NOMO-1 treated with DMSO at 0.1 percent for 48 hours (cell line): ENCODE results near the gene CALB2.
"Not testable (repeated sequence)": the region's sequence is repeated elsewhere in the genome, so short reads cannot be mapped to it uniquely, and the experiment has no call there.

ENCODE experiments used
- DNase-seq: peaks from one replicate; lab custom pipeline; 2025; ENCODE audit not compliant: unreplicated experiment; lab: John Stamatoyannopoulos, UW

Gene CALB2

DNA sequence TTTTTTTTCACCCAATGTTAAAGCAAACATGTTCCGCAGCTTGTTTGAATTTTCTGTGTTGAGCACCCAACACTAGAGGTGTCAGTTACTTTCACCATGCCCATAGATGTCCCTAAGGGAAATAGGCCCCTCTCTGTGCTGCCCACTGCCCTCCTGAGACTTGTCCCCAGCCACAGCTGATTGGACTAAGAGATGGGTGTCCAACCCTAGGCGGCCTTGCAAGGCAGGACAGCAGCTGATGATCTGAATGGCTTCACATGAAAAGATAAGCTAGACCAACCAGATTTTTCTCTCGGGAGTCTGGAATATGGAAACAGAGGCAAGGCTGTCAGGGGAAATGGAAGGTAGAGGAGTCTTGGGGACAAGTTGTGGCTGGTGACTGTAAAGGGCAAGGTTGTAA, 6.1 kb upstream of the CALB2 start:
- DNase-seq = no peak

DNA sequence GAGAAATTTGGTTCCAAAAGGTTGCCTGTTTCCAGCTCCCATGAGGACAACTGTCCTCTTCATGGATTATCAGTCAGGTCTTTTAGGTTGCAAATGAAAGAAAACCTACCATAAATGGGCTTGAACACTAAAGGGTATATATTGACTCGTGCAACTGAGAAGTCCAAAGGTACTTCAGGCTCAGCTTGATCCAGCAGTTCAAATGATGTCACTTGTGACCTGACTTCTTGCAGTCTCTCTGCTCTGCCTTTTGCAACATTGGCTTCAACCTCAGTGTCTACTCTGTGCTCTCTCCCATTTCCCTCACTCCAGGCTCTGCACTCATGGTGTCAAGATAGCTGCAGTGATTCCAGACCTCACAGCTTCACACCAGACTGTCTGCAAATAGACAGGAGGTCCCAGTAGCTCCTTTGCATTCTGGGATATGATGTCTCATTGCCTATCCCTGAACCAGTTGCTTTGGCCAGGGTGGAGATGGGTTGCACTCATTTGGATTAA, 5.5 kb upstream of the CALB2 start:
- no peak for DNase-seq

DNA sequence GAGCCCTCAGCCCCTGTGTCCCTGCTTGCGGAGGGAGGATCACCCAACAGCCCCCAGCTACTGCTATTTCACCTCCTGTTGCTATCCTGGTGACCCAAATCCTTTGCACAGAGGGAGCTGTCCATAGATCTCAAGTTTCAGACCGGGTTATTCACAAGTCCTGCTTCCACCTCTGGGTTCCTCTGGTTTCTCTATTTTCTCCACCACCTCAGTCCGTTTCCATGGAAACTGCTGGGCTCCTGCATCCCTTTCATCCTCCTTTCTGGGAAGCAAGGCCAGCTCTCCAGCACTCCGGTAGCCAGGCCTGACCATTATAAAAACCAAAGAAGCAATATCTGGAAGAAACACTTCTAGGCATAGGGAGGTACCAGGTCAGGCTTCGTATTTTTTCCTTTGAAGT, 4.8 kb upstream of the CALB2 start:
- DNase-seq = no peak

DNA sequence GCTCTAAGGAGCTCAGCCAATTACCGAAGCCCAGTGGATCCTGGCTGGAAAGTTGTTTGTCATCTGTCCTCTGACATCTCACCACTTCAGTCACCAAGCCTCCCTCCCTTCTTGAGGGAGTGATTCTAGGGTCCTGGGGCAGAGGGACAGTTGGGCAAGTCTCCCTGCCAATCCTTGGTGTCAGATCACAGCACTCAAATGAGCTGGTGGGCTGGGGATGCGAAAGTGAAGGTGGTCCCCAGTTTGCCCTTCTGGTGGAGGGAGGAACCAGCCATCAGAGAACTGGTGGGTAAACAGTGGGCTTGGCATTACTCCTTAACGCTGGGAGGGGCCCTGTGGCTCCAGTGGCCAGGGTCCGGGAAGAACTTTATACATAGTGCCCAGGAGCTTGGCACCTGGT, 4.4 kb upstream of the CALB2 start:
- no peak for DNase-seq

DNA sequence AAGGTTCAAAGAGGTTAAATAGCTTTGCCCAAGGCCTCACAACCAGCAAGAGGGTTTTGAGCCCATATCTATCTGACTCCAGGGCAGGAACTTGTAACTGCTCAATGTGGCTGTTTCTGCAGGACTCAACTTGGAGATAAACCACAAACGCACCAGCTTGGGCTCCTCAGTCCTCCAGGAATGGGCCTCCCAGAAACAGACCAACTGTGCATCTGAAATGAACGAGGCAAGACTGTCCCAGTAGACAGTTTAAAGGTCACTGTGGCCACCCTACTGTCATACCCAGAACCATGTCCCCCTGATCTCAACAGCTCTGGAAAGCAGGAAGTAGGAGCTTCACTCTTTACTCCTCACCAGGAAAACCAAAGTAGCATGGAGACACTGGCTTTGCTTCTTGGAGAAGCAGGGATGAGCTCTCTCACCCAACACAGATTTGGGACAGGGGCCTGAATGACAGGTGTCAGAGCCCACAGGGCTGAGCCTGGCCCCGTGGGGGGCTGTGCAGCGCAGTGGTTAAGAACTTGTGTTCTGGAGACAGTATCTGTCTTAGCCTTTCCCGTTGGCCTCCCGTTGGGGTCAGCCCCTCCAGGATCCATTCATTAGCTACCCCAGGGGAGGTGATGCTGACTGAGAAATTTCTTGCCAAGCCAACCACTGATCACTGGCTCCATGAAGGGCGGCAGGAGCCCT, 2.3 kb upstream of the CALB2 start:
- no peak for DNase-seq

GRCh38 chr16:71356936-71357335, 1.6 kb upstream of the CALB2 start:
- not testable (repeated sequence) for DNase-seq

DNA sequence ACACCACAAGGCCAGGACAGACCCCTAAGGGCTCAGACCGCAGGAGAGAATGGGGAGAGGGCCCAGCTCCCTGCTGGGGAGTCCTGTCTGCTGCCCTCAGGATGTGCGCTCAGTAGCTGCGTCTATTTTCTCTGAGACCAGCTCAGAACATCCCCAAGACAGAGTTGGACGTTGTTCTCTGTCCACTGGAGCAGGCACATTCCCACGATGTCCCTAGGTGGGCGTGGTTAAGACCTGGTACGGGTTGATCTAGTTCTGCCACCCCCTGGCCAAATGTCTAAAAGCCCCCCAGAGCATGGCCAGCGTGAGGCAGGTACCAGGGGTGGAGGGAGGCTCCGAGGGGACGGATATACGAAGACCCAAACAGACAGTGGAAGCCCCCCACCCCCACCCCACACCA, 842 bp upstream of the CALB2 start:
- no peak for DNase-seq

DNA sequence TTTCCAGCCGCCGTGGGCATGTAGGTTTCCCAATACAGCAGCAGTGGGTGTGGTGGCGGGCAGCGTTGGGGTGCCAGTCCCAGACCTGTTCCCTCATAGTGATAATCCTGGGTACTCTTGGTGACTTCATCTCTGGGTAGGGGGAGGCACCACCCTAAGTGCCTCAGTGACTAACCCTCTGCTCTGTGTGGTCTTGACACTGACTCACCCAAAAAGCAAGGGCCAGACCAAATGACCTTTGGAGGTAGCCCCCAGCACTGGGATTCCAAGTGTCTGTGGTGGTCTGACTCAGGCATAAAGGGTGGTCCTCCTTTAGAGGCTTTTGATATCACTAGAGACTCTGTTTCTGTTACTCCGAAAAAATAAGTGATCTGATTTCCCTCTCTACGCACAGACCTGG, 908 bp downstream of the CALB2 start:
- DNase-seq = no peak

GRCh38 chr16:71360378-71360777, 1.9 kb downstream of the CALB2 start:
- DNase-seq = no peak

DNA sequence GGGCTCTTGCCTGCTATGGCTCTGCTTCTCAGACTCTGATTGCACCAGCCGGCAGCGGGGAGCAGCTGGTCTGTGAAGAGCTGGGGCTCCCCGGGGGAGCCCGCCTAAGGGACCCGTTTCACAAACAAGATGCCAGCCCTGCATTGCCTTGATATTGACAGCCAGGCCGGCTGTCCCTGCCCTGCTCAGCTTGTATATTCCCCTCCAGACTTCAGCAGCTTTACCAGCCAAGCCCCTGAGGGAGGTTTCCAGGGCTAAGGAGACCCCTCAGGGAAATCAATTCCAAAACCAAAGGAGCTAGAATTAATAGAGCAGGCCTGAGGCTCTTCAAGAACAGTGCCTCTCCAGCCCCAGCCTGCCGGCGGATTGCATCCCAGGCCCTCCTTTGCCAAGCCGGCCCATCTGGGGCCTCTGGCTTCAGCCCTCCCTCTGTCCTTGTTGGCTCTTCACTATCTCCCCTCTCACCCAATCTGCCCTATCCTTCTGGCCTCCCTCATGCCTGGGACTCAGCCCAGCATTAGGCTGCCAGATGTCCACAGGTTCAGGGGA, 5.7 kb downstream of the CALB2 start:
- DNase-seq = no peak

- DNase-seq = no peak
Measured at GRCh38 chr16:71365021-71365420, 6.5 kb downstream of the CALB2 start.

DNA sequence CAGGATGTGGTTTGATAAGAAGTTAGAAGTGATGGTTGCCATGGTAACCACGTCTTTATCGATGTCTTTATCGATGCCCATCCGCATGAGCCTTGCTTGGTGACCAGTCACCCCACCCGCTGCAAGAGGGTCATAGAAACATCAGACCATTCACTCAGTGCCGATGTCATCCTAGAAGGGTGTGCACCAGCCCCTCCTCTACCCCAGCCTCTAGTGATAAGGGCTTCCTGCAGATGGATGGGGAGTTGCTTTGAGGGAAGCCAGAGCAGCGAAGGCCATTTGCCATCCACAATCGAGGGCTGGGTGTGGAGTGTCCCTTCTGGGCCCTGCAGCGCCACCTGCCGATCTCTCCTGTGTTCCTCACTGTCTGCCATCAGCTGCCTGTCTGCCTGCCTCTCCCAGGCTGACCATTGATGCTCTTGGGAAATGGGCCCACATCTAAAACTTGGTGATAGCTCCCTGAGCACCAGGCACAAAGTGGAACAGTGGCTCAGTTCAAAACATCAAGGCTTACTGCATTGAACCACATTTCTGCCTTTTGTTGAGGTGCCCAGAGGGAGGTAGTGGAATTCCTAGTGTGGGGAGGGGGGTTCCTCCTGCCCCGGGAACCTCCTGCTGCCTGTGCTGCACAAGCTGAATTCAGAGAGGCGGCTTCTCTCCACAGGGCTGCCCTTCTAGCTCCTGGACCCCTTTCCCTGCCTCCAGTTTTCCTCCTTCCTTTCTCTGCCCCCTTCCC, 8.9 kb downstream of the CALB2 start:
- DNase-seq = peak; percentile 52

GRCh38 chr16:71368958-71369357, 10.4 kb downstream of the CALB2 start:
- DNase-seq = no peak

- no peak for DNase-seq
Measured at GRCh38 chr16:71369494-71369893, 11.0 kb downstream of the CALB2 start.

GRCh38 chr16:71371237-71371636, 12.7 kb downstream of the CALB2 start:
- no peak for DNase-seq

GRCh38 chr16:71373073-71373472, 14.6 kb downstream of the CALB2 start:
- no peak for DNase-seq

DNA sequence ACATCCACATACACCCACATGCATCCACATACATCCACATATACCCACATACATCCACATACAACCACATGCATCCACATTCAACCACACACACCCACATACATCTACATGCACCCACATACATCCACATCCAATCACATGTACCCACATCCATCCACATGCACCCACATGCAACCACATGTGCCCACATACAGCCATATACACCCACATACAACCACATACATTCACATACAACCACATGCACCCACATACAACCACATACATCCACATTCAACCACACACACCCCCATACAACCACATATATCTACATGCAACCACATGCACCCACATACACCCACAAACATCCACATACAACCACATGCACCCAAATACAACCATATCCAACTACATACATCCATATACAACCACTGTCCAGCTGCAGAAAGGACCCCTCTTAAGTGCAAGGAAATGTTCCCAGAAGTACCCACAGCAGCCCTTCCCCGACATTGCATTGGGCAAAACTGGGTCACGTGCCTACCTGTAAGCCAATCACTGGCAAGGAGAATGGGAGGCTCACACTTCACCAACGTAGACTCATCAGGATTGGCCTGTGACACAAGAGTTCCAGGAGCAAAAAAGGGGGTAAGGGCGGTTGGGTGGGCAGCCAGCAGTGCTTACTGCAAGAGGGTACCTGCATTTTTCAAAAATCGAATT, 18.1 kb downstream of the CALB2 start:
- DNase-seq = no peak

DNA sequence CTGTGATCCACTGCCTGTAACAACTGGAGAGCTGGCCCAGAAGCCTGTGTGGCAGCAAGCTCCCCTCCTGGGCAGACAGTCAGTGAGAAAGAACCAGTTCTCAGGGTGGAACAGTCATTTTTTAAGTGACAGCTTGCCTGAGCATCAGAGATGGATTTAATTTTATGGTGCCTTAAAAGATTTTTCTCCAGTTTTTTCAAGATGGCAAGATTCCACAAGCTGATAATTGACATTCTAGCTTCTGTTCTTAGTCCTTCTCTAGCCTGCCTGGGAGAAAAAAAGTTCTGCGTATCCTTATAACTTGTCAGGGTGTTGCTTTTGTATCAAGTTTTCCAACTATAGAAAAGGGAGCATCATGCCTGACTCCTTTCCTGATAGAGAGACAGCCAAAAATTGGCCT, 21.2 kb downstream of the CALB2 start:
- DNase-seq = no peak

DNA sequence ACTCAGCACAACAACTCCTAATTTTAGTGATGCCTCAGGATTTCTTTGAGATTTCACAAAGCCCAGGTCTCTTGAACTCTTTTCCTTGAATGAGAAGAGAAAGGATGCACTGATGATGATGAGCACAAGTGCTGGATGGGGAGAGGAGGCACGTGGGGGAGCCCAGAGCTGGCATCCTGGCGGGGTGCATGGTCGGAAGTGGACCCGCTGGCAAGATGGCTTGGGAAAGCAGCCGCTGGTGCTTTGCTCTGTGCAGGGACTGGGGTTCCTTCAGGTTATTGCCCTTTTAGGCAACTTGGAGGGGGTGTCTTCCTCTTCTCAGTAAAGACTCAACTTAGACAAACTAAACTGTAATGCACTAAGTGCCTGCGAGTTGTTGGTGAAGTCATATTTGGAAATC, 22.3 kb downstream of the CALB2 start:
- DNase-seq = no peak

DNA sequence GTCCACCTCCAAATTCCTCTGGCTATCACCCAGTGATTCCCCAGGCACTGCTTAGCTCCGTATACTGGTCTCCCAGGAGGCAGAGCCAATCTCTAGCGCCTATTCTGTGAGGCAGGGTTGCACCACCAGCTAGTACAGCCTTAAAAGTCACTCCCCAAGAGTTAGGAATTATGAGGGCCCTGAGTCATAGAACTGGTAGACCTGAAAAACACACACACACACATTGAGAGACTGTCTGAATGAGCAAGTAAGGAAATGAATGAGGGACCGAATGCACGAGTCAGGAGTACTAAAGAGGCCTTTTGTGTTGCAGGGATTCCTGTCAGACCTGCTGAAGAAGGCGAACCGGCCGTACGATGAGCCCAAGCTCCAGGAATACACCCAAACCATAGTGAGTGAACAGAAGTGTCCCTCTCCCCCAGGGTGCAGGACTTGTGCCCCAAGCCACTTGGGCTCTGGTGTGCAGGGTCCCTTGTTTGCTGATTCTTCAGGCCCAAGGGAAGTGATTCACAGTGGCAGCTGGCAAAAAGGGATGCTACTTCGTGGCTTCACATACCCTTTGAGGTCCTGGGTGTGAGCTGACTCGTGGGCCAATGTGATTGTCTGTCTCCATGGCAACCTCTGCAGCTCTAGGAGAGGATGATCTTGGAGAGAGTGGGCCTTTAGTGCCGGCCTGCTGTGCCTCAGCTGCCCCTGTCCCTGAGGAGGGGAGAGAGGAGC, 24.7 kb downstream of the CALB2 start:
- no peak for DNase-seq

DNA sequence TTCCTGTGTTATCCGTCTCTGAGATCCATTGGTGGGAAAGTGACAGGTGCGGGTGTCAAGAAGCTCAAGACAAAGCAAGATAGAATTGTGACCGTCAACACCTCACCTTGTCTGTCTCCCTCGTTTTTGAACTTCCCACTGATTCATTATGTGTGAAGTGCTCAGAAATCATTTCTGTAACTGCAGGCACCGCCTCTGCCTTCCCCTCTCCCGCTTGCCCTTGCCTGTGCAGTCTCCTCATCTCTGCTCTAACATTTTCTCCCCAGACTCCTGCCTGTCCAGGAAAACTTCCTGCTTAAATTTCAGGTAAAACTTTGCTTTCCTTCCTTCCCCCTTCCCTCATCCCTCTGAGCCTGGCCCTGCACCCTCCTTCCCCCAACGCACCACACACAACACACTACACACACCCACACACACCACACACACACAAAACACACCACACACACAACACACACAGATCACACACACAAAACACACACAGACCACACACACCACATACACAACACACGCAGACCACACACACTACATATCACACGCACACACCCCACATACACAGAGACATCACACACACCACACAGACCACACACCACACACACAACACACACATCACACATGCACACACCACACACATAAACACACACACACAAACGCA, 25.7 kb downstream of the CALB2 start:
- DNase-seq = no peak
